Effector CD4-positive, alpha-beta T cell (primary cell): ENCODE results near the gene YWHAQ.
A peak's percentile ranks its signal among the peaks of the same experiment; 100 is the strongest.
"Not testable (repeated sequence)": the region's sequence is repeated elsewhere in the genome, so short reads cannot be mapped to it uniquely, and the experiment has no call there.

Experiments used
- DNase-seq: peaks from one replicate; pipeline ENCODE4 v3.0.0-alpha.2; 2020

YWHAQ gene

GRCh38 chr2:9593925-9594324 lies 36.9 kb downstream of the YWHAQ start:
- DNase-seq = no peak

- no peak for DNase-seq
These were observed 38.1 kb downstream of the YWHAQ start for GRCh38 chr2:9592699-9593098.

GRCh38 chr2:9590641-9591040 lies 40.2 kb downstream of the YWHAQ start:
- DNase-seq = no peak

- no peak for DNase-seq
These were observed 44.3 kb downstream of the YWHAQ start for GRCh38 chr2:9586465-9586864.

- no peak for DNase-seq
These were observed 45.3 kb downstream of the YWHAQ start for GRCh38 chr2:9585486-9585885.

GRCh38 chr2:9584902-9585301 lies 45.9 kb downstream of the YWHAQ start:
- DNase-seq = not testable (repeated sequence)

- no peak for DNase-seq
These were observed 48.2 kb downstream of the YWHAQ start for GRCh38 chr2:9582624-9583023.

GRCh38 chr2:9578467-9579235 lies 52.1 kb downstream of the YWHAQ start:
- DNase-seq = no peak

GRCh38 chr2:9574331-9574730 lies 56.5 kb downstream of the YWHAQ start:
- no peak for DNase-seq

- no peak for DNase-seq
These were observed 57.0 kb downstream of the YWHAQ start for GRCh38 chr2:9573840-9574239.

GRCh38 chr2:9573013-9573720 lies 57.6 kb downstream of the YWHAQ start:
- DNase-seq = no peak

GRCh38 chr2:9570182-9571060 lies 60.4 kb downstream of the YWHAQ start:
- DNase-seq = no peak

GRCh38 chr2:9565436-9566153 lies 65.2 kb downstream of the YWHAQ start:
- no peak for DNase-seq

GRCh38 chr2:9560628-9561027 lies 70.2 kb downstream of the YWHAQ start:
- DNase-seq = no peak

GRCh38 chr2:9558948-9559381 lies 71.8 kb downstream of the YWHAQ start:
- no peak for DNase-seq

- peak; percentile 4 for DNase-seq
These were observed 74.6 kb downstream of the YWHAQ start for GRCh38 chr2:9556121-9556743.

- DNase-seq = peak; percentile 72
These were observed 75.3 kb downstream of the YWHAQ start, which contains the start of gene ADAM17 for GRCh38 chr2:9555297-9556120. Gene ADAM17, minus strand, starts transcription at chr2:9555830. Its CDS starts 225 bp downstream, at chr2:9555605.

- peak; percentile 5 for DNase-seq
These were observed 75.9 kb downstream of the YWHAQ start for GRCh38 chr2:9554921-9555296.

GRCh38 chr2:9552219-9553178 lies 78.3 kb downstream of the YWHAQ start:
- DNase-seq = no peak

GRCh38 chr2:9550859-9551391 lies 79.9 kb downstream of the YWHAQ start:
- DNase-seq = not testable (repeated sequence)
